ENCODE data around the gene SGK1.

The SGK1 gene

GRCh38 chr6:134317471-134318131, at the start of gene SGK1:
Gene SGK1 (minus strand): TSS chr6:134318112. CDS start chr6:134317460, 652 bp downstream.
- DNase-seq, result peak; percentile 22

DNA sequence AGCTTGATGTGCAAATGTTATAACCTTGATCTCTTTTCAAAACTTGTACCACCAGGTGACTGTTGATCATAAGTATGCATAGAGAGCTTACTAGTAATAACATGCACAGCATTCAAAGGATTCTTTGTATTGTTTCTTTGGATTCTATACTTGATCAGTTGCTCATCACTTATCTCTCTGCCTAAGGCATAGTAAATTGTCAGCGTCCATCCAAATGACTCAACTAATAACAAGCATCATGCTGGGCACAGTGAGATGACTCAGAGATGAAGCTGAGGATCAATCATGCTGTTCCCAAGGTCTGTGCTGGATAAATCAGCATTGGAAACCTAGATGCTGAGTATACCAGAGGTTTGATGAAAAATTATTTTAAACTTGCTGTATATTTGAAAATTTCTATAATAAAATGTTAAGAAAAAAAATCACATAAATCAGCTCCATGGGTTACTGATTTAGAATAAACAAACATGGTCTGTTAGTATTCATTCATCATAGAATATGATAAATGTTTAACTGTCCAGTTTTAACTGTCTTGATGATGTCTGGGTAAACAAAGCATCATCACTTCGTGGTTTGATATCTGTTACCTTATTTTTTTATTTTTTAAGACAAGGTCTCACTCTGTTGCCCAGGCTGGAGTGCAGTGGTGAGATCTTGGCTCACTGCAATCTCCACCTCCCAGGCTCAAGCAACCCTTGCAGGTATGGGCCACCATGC, 45.6 kb upstream of the SGK1 start:
- DNase-seq, result no peak

DNA sequence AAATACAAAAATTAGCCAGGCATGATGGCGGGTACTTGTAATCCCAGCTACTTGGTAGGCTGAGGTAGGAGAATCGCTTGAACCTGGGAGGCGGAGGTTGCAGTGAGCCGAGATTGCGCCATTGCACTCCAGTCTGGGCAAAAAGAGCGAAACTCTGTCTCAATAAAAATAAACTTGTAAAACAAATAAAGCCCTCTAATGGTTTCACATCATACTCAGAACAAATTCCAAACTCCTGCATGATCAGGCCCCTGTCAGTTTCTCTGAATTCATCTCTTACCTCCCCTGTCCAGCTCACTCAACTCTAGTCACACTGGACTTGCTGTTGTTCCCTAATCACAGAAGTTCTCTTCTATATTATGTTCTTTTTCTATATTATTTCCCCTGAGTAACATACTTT, 43.1 kb upstream of the SGK1 start:
- no peak for DNase-seq

DNA sequence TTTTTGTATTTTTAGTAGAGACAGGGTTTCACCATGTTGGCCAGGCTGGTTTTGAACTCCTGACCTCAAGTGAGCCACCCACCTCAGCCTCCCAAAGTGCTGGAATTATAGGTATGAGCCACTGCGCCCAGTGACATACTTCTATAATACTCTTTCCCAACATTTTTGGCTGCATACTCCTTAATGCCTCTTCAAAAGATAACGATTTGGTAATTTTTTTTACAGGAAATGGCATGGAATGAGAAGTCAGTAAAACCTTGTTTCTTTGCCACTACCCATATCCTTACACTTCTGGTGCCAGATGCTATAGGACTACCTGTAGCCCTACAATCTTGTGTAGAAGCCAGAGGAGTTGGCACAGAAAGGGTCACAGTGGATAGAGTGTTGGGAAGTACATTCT, 41.4 kb upstream of the SGK1 start:
- DNase-seq, result no peak

DNA sequence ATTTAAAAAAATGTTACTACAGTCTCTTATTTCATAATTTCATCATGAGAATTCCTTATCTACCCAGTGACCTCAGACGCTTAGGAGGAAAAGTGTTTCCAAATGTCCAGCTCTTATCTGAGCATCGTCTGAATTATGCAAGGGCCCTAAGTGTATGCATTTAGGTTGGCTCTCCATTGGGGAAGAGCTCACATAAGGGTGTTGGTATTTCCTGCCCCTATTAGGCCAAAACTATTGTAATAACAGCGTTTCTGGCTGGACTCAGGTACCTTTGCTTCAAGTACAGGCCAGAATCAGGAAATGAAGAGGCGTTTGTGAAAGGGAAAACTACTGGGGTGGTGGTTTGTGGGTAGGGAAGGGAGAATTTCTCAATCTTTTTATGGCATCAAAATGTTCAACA, 40.4 kb upstream of the SGK1 start:
- DNase-seq, result no peak

- DNase-seq, result no peak
These were observed 39.1 kb upstream of the SGK1 start for GRCh38 chr6:134357022-134357487.

DNA sequence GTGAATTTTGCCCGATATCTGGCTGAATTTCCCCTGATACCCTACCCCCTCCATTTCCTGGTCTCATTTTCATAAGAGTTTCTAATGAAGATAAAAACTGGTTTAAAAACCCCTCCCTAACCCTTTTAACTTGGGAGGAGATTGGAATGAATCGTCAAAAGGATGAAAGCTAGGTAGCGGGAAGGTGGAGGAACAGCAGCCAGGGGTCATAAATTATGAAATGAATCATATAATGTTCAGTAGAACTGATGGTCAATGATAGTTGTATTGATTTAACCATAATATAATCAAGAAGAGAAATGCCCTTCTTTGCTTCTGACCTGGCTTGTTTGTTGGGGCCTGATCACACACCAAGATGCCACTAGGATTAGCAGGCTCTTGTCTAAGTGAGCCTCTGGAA, 38.5 kb upstream of the SGK1 start:
- no peak for DNase-seq

DNA sequence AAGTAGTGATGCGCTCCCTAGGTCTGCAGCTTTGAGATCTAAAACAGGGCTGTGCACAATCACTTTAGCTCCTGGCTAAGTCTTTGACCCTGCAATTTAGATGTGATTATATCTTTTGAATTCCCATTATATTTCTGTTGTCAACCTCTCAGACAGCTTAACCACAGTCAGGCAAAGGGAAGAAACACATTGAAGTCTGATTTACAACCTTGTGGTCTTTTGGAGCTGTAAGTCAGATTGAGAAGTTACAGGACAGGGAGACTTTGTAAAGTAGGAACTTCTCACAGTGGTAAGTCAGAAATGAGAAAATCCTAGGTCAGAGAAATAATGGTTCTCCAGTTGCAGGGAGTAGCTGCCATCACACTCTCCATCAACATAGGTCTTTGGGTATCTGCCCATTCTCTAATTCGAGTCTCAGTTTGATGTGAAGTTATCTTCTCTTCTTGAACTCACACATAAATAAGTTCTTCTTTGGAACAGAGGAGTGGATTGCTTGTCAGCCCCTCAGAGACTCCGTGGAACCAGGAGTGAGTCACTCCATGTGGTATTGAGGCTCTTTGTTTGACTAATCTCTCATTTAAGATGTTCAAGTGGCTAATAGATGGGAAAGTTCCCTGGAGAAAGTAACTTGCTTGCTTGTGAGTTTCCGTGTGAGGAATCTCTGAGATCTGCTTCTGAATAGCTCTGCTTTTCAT, 35.0 kb upstream of the SGK1 start:
- DNase-seq, result no peak

- DNase-seq, result no peak
These were observed 33.9 kb upstream of the SGK1 start for GRCh38 chr6:134351615-134352474.

DNA sequence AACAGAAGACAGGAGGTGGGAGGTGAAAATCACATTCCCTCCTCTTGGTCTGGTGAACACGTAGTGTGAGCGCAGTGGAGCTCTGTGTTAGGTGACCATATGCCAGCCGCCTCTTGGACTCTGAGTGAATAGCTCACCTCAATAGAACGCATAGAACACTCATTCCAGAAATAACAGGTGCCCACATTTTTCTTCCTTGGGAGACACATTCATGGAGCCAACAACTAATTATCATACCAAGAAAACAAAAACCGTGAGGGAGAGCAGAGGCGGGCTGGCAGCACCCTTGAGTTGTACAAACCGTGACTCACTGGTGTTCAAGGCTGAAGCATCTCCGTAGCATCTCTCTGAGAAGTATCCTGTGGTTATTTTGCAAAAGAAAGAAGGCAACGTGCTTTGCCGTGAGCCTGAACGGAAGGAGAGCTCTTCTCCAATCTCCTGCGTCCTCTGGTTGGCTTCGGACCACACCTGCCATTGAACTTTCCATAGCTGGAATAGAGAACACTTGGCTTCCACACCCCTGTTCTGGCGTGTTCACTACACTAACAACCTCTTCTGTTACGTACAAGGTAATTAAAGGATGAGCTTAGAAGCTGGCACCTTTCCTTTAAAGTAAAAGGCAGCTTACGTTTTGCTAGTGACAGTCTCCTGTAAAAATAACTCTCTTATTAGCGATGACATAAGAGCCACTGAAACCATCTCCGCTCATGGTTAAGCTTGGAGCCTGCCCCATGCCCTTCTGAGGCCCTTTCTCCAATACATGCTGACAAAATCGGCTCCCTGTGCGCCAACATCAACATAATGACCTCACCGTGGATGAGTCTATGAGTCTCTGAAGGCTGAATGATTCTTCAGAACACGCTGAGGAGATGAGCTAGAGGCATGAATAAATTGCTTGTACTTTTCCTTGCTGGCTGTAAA, 30.2 kb upstream of the SGK1 start:
- DNase-seq, result no peak

- no peak for DNase-seq
These were observed 29.1 kb upstream of the SGK1 start for GRCh38 chr6:134346932-134347545.

DNA sequence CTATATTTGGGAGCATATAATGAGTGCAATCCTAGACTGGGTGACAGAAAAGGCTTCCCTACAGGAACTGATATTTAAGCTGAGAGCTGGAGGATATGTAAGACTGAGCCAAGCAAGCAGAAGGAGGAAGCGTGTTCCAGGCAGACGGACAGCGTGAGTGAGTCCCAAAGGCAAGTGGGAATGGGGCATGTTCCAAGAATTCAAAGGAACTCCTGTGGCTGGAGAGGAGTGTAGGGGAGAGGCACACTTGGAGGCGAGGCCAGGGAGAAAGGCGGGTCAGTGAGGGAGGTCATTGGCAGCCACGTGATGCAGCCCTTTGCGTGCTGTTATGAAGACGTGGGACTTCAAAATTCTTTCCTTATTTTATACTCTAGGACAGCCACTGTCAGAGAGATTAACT, 27.9 kb upstream of the SGK1 start:
- DNase-seq, result no peak

DNA sequence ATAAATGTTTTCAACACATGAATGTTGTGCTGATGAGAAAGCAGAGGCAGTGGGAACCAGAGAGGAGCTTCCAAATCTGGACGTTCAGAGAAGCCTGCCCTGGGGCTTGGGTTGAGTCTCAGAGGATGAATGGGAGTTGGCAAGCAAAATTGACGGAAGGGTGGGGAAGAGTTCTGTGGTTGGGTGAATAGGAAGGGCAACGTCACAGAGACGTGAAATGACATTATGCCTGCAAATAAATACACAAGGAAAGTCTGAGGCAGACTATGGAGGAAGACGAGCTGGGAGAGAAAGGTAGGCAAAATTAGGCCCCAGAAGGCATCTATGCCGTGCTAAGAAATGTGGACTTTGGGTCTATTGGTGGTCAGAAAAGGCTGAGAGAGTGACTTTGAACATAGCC, 25.2 kb upstream of the SGK1 start:
- DNase-seq, result no peak

GRCh38 chr6:134341999-134342567, 24.2 kb upstream of the SGK1 start:
- no peak for DNase-seq

- no peak for DNase-seq
These were observed 22.5 kb upstream of the SGK1 start for GRCh38 chr6:134340179-134340975.

DNA sequence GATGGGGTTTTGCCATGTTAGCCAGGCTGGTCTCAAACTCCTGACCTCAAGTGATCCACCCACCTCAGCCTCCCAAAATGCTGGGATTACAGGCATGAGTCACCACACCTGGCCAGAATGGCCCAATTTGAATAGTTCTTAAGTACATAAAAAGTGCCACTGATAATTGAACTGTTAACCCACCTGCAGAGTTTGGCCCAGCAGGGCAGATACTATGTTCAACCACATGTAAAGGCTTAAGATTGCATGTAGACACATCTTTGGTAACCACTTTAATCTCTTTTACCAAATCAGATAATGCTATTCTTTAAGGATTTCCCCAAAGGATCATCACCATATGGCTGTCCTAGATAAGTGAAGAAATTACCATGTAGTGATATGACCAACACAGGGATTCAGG, 21.3 kb upstream of the SGK1 start:
- no peak for DNase-seq

GRCh38 chr6:134331256-134331655, 13.3 kb upstream of the SGK1 start:
- no peak for DNase-seq

GRCh38 chr6:134330555-134330954, 12.6 kb upstream of the SGK1 start:
- DNase-seq, result no peak

DNA sequence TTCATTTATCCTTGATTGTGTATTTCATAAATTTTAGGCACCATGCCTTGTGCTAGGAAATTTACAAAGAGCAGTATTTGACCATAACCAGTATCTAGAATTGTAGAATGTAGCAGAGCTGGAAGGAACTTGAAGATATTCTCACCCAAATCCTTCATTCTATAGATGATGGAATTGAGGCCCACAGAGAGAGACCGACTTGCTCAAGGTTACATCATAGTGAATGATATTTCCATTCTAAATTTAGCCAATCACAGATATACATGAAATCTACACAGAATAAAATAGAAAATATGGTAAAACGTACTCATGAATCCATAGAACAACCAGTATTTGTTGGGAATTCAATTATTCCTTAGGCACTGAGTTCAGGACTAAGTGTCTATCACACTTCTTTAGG, 10.9 kb upstream of the SGK1 start:
- no peak for DNase-seq

DNA sequence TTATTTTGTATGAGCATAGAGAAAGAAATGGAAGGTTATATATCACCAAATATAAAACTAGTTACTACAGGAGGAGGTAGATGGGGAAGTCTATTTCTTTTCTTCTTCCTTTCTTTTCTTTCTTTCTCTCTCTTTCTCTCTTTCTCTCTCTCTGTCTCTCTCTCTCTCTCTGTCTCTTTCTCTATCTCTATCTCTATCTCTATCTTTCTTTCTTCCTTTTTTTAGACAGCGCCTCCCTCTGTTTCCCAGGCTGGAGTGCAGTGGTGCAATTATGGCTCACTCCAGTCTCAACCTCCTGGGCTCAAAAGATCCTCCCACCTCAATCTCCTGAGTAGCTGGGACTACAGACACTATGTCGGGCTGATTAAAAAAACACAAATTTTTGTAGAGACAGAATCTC, 10.2 kb upstream of the SGK1 start:
- DNase-seq, result no peak
